GM10847 (cell line): ENCODE measurements around the gene PALD1.

Source experiments
- POLR2A ChIP-seq: IDR thresholded peaks from 2 replicates; pipeline ENCODE4 v1.6.1; 2011; ENCODE audit not compliant: insufficient read length; ENCODE audit errors: extremely low read depth

Gene PALD1

DNA sequence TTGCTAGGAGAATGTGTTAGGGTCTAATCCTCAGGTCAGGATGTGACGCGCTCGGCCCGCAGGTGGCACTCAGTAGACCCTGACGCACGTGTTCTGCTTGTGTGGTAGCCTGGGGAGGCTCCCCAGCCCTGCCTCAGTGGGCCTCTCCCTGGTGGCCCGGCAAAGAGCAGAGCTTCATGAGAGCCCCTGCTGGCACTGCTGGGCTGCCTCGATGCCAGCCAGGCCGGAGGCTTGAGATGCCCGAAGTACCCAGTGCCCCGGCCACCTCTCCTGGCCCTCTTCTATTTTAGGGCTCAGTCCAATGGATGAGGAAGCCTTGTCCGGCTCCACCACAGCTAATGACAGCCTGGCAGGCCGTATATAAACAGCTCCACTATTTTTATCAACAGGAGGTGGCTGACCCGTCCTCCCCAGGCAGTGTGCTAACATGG lies 82.0 kb downstream of the PALD1 start:
- TF ChIP-seq POLR2A = no peak

DNA sequence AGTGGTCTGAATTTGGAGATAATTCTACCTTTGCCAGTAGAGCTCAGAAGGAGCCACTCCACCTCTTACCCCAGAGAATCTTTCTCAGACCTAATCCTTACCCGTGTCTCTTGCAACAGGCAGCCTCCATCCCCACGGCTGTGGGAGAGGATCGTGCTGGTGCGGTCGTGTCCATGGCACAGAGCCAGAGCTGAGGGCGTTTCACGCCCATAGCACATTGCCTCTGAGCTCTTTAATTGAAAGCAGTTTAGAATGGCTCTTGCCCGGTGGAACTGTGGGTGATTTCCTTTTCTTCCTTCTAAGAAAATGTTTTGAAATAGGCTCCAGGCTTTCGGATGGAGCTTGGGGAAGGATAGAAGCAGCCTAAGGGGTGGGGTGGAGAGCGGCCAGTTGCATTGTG lies 82.5 kb downstream of the PALD1 start:
- TF ChIP-seq POLR2A = no peak

DNA sequence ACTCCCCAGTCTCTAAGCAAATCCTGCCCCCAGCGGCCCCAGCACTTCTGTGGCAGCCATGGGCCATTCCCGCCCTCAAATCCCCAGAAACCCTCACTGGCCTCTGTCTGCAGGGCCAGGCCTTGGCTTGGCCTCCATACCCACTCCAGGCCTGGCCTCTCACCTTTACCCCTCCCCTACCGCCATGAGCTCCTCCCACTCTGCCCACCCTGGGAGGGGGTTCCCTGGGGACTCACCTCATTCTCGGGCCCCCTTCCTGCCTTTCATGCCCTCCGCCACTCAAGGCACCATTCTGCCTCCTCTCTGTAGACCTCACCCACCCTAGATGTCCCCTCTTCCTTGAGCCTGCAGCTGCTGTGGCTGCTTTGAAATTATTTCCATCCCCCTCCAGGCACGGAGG lies 83.0 kb downstream of the PALD1 start:
- TF ChIP-seq POLR2A = no peak

DNA sequence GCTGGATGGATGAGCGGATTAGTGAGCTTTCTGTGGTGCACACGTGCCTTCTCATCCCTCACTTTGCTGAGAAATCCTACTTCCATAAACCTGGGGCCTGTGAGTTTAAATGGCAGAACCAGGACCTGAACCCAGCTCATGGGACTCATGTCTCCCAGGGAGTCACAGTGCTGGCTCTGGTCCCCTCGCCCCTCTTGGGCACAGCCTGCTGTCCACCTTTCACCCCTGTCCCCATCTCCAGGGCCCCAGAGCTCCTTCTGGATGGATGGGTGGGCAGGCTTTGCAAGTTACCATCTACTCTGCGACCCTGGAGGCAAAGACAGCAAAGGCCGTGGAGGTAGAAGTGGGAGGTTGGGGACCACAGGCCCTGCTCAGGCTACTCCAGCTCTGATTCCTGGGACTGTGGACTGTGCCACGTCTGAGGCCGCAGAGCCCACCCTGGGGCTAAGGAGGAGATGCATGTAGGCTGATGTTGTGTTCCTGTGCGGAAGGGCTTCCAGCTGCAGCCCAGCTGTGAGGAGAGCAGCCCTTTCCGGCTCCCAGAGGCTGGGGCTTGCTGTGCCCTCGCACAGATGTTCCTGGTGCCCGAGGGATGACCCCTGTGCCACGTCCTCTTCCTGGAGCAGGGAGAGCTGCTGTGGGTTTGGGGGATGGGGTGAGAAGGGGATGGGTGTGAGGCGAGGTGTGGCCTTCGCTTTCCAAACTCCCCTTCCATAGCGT lies 83.6 kb downstream of the PALD1 start:
- TF ChIP-seq POLR2A = no peak

DNA sequence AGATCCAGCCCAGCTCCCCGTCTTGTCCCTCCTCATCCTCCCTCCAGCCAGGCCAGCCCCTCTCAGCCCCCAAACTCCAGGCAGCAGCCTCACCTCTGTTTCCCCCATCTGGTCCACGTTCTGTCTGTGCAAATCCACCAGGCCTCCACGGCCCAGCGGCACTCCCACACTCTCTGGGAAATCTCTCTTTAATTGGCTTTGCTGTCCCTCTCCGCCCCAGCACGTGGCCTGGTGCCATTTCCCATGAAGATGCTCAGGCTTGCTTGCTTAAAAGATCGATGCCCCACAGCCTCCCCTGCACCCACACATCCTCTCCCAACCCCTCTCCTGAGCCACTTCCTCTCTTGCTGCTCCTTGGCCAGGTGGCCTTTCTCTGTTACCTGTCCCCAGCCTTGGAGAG lies 84.7 kb downstream of the PALD1 start:
- no peak for TF ChIP-seq POLR2A

DNA sequence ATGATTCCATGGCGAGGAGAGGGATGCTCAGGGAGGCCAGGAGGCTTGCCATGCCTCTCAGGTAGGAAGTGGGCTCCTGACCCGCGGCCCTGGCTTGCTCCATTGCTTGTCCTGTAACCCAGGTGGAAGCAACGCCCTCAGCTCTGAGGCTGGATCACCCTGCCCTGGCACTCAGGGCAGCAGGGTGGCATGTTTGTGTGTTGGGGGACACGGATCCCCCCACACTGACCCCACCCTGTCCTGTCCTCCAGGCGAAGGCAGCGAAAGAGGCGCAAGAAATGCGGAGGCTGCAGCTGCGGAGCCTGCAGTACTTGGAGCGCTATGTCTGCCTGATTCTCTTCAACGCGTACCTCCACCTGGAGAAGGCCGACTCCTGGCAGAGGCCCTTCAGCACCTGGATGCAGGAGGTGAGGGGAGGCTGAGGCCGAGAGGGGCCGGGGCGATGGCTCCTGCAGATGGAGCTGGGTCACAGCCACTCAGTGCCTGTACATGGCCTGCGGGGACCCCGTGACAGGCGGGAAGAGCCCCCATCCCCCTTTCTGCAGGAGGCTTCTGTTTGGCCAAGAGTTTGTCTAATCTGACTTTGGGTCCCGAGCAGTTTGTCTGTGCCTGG lies 85.7 kb downstream of the PALD1 start:
- no peak for TF ChIP-seq POLR2A

DNA sequence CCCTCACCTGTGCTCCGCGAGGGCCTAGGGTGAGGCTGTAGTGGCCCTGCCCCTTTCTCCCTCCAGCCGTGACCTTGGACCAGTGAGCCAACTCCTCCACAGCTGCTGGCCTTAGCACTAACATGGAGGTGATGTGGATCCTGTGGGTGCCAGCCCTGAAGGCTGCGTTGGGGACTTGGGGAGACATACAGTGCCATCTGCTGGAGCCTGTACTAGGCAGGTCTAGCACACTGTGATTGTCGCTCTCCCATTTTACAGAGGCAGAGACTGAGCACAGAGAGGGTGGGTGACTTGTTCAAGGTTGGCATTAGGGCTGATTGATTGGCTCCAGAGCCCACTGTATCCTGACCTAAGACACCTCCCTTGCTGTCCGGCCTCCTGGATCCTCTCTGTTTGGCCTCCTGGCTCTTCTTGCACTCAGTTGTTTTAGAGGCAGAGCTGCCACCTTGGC lies 86.4 kb downstream of the PALD1 start:
- TF ChIP-seq POLR2A = no peak

DNA sequence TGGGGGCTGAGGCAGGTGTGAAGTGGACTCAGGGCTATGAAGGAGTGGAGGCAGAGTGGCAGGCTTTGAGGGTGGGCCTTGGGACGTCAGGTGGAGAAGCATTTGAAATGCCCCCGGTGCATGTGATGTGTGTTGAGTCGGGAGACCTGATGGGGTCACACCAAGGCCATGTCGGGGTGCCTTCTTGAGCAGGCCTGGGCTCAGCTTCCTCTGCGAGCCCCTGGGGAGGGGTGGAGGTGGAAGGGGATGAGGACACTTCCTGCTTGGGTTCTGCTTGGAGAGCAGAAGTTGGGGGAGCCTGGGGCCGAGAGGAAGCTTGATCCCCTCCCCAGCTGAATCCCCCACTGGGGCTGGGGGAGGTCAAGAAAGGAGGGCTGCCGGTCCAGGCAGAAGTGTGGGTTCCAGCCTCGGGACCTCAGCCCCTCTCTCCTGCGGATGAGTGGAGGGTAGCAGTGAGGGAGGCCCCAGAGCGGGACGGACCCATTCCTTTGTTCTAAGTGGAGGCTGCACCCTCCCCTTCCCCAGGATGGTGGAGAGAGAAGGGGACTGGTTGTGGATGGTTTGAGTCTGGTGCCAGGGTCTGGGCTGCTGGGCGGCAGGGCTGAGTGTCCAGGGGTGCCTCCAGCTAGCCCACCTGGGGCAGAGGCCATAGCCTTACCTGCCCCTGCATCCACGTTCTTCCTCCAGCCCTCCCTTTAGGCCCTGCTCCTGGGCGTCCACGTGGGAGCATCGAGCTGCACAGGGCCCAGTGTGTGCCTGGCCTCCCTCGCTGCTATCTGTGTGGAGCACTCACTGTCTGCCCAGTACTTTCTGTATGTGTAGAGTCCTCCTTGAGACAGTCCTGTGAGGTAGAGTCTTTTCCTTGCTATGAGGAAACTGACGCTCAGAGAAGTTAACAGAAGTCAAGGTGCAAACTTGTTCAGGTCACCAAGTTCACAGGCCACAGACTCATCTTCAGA lies 87.3 kb downstream of the PALD1 start:
- no peak for TF ChIP-seq POLR2A

DNA sequence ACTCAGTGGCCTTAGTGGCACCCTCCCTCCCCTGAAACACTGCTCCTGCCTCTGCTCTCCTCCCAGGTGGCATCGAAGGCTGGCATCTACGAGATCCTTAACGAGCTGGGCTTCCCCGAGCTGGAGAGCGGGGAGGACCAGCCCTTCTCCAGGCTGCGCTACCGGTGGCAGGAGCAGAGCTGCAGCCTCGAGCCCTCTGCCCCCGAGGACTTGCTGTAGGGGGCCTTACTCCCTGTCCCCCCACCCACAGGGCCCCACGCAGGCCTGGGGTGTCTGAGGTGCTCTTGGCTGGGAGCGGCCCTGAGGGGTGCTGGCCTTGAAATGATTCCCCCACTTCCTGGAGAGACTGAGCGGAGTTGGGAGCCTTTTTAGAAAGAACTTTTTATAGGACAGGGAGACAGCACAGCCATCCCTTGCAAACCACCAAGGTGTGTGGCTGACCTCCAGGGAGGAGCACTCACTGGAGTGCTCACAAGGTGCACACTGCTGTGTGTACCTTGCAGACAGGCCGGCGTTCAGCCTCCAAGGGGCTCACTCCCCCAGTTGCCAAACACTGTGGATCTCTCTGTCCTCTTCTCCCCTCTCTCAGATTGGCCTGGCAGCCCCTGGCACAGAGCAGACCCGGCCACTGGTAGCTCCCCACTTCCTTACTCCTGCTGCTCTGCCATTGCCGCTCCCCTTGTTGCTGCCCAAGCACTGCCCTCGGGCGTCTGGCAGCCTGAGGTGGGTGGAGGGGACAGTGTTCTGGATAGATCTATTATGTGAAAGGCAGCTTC lies 88.1 kb downstream of the PALD1 start:
- TF ChIP-seq POLR2A = no peak

DNA sequence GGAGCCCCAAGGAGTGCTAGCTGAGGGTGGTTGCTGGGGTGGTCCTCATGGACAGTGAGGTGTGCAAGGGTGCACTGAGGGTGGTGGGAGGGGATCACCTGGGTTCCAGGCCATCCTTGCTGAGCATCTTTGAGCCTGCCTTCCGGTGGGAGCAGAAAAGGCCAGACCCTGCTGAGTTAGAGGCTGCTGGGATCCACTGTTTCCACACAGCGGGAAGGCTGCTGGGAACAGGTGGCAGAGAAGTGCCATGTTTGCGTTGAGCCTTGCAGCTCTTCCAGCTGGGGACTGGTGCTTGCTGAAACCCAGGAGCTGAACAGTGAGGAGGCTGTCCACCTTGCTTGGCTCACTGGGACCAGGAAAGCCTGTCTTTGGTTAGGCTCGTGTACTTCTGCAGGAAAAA lies 89.0 kb downstream of the PALD1 start:
- no peak for TF ChIP-seq POLR2A

DNA sequence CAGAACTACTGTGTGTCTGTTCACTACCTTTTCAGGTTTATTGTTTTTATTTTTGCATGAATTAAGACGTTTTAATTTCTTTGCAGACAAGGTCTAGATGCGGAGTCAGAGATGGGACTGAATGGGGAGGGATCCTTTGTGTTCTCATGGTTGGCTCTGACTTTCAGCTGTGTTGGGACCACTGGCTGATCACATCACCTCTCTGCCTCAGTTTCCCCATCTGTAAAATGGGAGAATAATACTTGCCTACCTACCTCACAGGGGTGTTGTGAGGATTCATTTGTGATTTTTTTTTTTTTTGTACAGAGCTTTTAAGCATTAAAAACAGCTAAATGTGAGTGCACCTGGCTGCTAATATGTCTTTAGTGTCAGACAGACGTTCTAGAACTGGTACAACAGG lies 89.5 kb downstream of the PALD1 start:
- TF ChIP-seq POLR2A = no peak

DNA sequence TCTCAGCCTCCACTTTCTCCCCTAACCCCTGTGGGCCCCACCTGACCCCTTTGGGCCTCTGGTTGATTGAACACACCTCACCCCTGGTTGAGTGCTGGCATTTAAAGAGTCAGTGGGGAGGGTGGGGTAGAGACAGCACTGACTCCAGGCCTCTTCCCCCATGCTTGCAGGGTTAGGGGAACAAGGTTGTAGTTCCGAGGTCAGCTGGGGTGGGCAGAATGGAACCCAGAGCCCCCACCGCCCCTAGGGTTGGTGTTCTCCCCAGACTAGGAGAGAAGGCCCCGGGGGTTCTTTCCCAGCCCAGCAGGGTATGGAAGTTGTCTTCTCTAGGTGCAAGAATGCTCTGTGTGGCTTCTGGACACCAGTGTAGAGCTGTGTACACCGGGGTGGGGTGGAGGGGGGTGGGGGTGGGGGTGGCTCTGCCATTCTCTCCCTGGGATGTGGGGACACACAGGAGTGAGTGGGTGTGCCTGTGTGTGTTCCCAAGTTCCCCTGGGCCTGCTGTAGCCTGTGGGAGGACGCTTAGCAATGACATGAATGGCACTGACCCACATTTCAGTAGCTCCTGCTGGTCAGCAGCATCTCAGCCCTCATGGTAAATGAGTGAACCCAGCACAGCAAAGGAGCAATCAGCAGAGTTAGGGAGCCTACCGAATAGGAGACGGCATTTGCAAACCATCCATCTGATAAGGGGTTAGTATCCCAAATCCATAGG lies 90.4 kb downstream of the PALD1 start:
- no peak for TF ChIP-seq POLR2A

DNA sequence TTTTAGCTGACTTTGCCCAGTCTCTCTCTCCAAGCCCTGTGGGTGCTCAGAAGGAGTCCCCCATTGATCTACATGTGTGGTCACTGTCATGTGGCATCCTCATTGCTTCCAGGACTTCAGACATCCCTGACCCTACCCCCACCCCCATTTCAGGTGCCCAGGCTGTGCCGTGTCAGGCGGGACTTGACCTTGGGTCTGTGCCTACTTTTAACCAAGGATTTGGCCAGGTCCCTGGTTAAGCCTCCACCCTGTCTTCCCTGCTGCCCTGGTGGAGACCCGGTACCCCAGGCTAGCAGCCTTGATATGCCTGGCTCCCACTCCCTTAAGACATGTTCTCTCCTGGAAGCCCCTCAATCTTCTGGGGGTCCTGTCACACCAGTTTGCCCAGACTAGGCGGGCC lies 92.7 kb downstream of the PALD1 start:
- TF ChIP-seq POLR2A = no peak

DNA sequence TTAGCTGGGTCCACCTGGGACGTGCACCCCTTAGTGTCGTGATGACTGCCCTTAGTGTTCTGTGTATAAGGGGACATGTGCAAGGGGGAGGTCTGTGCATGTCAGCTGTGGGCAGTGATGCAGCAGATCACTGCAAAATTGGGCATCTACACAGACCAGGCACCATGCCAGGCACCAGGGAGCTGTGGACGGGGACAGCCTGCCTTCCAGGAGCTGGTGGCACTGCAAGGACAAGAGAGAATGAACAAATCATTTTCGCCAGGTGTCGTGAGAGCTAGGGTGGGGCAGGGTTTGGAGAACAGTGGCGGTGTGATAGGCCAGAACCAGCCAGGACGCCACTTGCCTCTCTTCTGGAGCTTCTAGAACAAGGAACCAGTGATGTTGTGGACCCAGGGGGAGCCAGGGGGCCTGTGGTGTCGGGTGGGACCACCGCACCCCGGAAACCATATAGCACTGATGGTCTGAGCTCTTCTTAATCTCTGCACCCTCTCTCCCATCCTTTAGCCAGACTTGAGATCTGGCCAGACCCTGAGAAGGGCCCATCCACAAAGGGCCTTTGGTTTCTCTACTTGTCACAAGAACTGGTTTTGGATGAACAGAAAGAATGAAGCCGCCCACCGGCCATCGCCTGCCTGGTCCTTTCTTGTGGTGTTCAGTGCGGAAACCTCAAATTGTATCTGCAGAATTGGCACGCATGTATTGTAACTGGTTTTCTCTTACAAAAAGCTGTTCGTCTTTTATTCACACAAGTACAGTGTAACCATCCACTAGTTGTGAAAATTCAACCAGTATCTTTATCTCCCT lies 93.3 kb downstream of the PALD1 start:
- no peak for TF ChIP-seq POLR2A
